DLD1 (cell line): ENCODE data around the gene GJC1.
"Not testable (repeated sequence)": the region's sequence is repeated elsewhere in the genome, so short reads cannot be mapped to it uniquely, and the experiment has no call there.

Experiments
- in situ Hi-C: cut with HindIII; loops from 2 replicates; pipeline ENCODE4 v1.10.0; 2017; ENCODE audit warnings: low sequenced_read_pairs

GJC1 gene

GRCh38 chr17:44846206-44846605 is 16.1 kb upstream of the GJC1 start:
- in situ Hi-C loops, result no loop called here

GRCh38 chr17:44844390-44844830 is 14.3 kb upstream of the GJC1 start:
- in situ Hi-C loops, result no loop called here

- in situ Hi-C loops, result no loop called here
Observed at GRCh38 chr17:44842748-44843147, 12.7 kb upstream of the GJC1 start.

- in situ Hi-C loops, result no loop called here
Observed at GRCh38 chr17:44840936-44841335, 10.8 kb upstream of the GJC1 start.

GRCh38 chr17:44840274-44840673 is 10.2 kb upstream of the GJC1 start:
- in situ Hi-C loops, result no loop called here

- in situ Hi-C loops, result no loop called here
Observed at GRCh38 chr17:44837196-44837595, 7.1 kb upstream of the GJC1 start.

GRCh38 chr17:44832805-44833204 is 2.7 kb upstream of the GJC1 start:
- in situ Hi-C loops, result no loop called here

- in situ Hi-C loops, result no loop called here
Observed at GRCh38 chr17:44831371-44831770, 1.3 kb upstream of the GJC1 start.

- in situ Hi-C loops, result no loop called here
Observed at GRCh38 chr17:44830359-44831288, 537 bp upstream of the GJC1 start.

- in situ Hi-C loops, result no loop called here
Observed at GRCh38 chr17:44828919-44829522, 1.1 kb downstream of the GJC1 start.

- in situ Hi-C loops, result no loop called here
Observed at GRCh38 chr17:44827863-44828262, 2.2 kb downstream of the GJC1 start.

GRCh38 chr17:44826123-44826790 is 3.8 kb downstream of the GJC1 start:
- in situ Hi-C loops, result no loop called here

GRCh38 chr17:44825236-44825635 is 4.9 kb downstream of the GJC1 start:
- in situ Hi-C loops, result not testable (repeated sequence)

GRCh38 chr17:44820631-44821212 is 9.4 kb downstream of the GJC1 start:
- in situ Hi-C loops, result no loop called here

- in situ Hi-C loops, result not testable (repeated sequence)
Observed at GRCh38 chr17:44818508-44818907, 11.6 kb downstream of the GJC1 start.

GRCh38 chr17:44812263-44812662 is 17.8 kb downstream of the GJC1 start:
- in situ Hi-C loops, result no loop called here

GRCh38 chr17:44808656-44809388 is 21.3 kb downstream of the GJC1 start:
- in situ Hi-C loops, result not testable (repeated sequence)

GRCh38 chr17:44808156-44808555 is 21.9 kb downstream of the GJC1 start:
- in situ Hi-C loops, result no loop called here

- in situ Hi-C loops, result no loop called here
Observed at GRCh38 chr17:44807817-44808155, 22.3 kb downstream of the GJC1 start.

- in situ Hi-C loops, result no loop called here
Observed at GRCh38 chr17:44807093-44807816, 22.8 kb downstream of the GJC1 start.
